Measurements from ENCODE around the gene RIOX2.

DNA sequence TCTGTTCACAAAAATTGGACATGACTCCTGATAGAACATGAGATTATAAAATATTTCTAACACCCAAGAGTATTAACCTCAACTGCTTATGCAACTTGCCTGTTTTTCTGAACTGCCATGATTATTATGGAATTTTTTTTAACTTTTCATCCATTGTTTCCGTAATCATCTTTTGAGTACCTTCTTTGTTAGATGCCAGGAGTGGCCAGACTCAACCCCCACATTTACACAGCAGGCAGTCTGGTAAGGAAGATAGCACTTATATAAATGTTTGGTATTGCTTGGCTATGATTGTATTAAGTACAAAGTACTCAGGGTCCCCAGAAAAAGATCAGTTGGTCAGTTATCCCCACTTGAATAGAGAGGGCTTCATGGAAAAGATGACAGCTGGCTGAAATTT lies 76.1 kb downstream of the RIOX2 start:
- TF ChIP-seq POLR2AphosphoS5 (IDR thresholded peaks at IDR 0.05; ENCODE audit: low read depth, low read length) (no peak), POLR2A (IDR thresholded peaks at IDR 0.05; ENCODE audit: low read depth, low read length) (no peak)
